K562 (cell line): ENCODE results near the gene GLB1L3. TPM values are rescaled to one million over a fixed set of nuclear protein-coding genes. Genes with fewer than 3 reads are reported as not detected.

ENCODE experiments used
- ATAC-seq: fragments of 200-7000 bp; cut with Tn5 transposase; 3 replicates; pipeline ENCODE4 v1.9.1; 2020; ENCODE audit warnings: moderate library complexity
- BruUV-seq: library from RNA; stranded (reverse); fragments of 400-500 nt; replicated peaks from 2 replicates; lab custom pipeline; 2021; lab: Mats Ljungman, UMichigan
- CTCF ChIA-PET: fragments of 300-600 bp; formaldehyde crosslinking; extraction: SDS; loops from one replicate; lab custom pipeline; 2021; ENCODE audit warnings: low intra/inter-chr PET ratio; lab: Yijun Ruan, JAX
- POLR2A ChIA-PET: fragments of 300-600, 350-650 bp; sonication (Branson Sonifier 250); formaldehyde crosslinking; extraction: SDS; loops from one replicate; lab custom pipeline; 2021; ENCODE audit warnings: antibody characterized with exemption, inconsistent platforms; lab: Yijun Ruan, JAX
- DNase-seq, 4 experiments: peaks; one replicate each; pipeline versions ENCODE4 v3.0.0 to v3.0.0-alpha.2; 2011 to 2018; ENCODE audit warnings: low spot score in 3 of 4, mixed read lengths in 3 of 4; ENCODE audit errors: extremely low read depth in 1 of 4
- FAIRE-seq: peaks from 2 replicates; lab custom pipeline; 2011; peaks lifted over from hg19 to GRCh38; lab: Jason Lieb, UNC
- H2AFZ ChIP-seq: 2 replicates; pipeline ENCODE4 v1.6.0; 2011; ENCODE audit warnings: low read depth, low read length, control low read depth, inconsistent platforms
- H3K27ac ChIP-seq: fragments of 200-600 bp; 3 replicates; pipeline ENCODE4 v1.8.0; 2011; ENCODE audit warnings: low read depth, mild to moderate bottlenecking, control low read depth, inconsistent platforms, low read length, moderate library complexity, mixed read lengths; ENCODE audit errors: extremely low read depth
- H3K27me3 ChIP-seq, 2 experiments: fragments of 300-600 bp in 1 of 2; 2 replicates in 1 of 2; 3 replicates in 1 of 2; pipeline versions ENCODE4 v1.6.0 to v1.8.0; 2011; ENCODE audit warnings: inconsistent platforms in 2 of 2, low read length in 2 of 2, mild to moderate bottlenecking in 1 of 2, mixed read lengths in 1 of 2, moderate library complexity in 1 of 2; ENCODE audit not compliant: control insufficient read depth in 2 of 2, insufficient read depth in 2 of 2
- H3K36me3 ChIP-seq: fragments of 300-600 bp; 3 replicates; pipeline ENCODE4 v1.8.0; 2011; ENCODE audit warnings: mild to moderate bottlenecking, low read length, inconsistent platforms; ENCODE audit not compliant: control insufficient read depth, insufficient read depth
- H3K4me1 ChIP-seq, 2 experiments: fragments of 200-600 bp in 1 of 2; replicated peaks in 1 of 2; 2 replicates in 1 of 2; 3 replicates in 1 of 2; pipeline versions ENCODE4 v1.5.1 to v1.8.0; 2011; ENCODE audit warnings: inconsistent platforms in 2 of 2, low read length in 2 of 2, mild to moderate bottlenecking in 1 of 2, mixed read lengths in 1 of 2, moderate library complexity in 1 of 2; ENCODE audit not compliant: control insufficient read depth in 2 of 2, insufficient read depth in 2 of 2
- H3K4me2 ChIP-seq: 2 replicates; pipeline ENCODE4 v1.6.1; 2011; ENCODE audit warnings: low read length, control low read depth, inconsistent platforms, mixed read lengths; ENCODE audit not compliant: insufficient read depth
- H3K4me3 ChIP-seq: fragments of 200-600 bp; sonication (generic), shearing (Covaris generic); 2 replicates; pipeline ENCODE4 v1.5.1; 2016; ENCODE audit warnings: control low read depth, inconsistent platforms
- H3K79me2 ChIP-seq: fragments of 200-600 bp; 3 replicates; pipeline ENCODE4 v1.8.0; 2011; ENCODE audit warnings: low read length, inconsistent platforms; ENCODE audit not compliant: control insufficient read depth, insufficient read depth
- H3K9ac ChIP-seq, 2 experiments: 2 replicates each; pipeline versions ENCODE4 v1.6.0 to v1.6.1; 2011; ENCODE audit warnings: low read depth in 2 of 2, low read length in 2 of 2, control low read depth in 1 of 2, inconsistent platforms in 1 of 2, mild to moderate bottlenecking in 1 of 2, mixed read lengths in 1 of 2; ENCODE audit not compliant: insufficient read depth in 1 of 2
- H3K9me1 ChIP-seq: one replicate; pipeline ENCODE4 v1.6.0; 2011; ENCODE audit warnings: inconsistent platforms, mild to moderate bottlenecking, low read length, moderate library complexity; ENCODE audit not compliant: control insufficient read depth, insufficient read depth
- H3K9me3 ChIP-seq: replicated peaks from 2 replicates; pipeline ENCODE4 v1.5.1; 2011; ENCODE audit warnings: low read depth, low read length, inconsistent platforms; ENCODE audit not compliant: control insufficient read depth, insufficient read depth
- H4K20me1 ChIP-seq: replicated peaks from 2 replicates; pipeline ENCODE4 v1.6.1; 2011; ENCODE audit warnings: low read length, inconsistent platforms, mixed read lengths; ENCODE audit not compliant: control insufficient read depth, insufficient read depth
- AFF4 ChIP-seq: sonication (generic); formaldehyde crosslinking; IDR thresholded peaks from 2 replicates; pipeline ENCODE4 v1.8.0; 2023; ENCODE audit warnings: mild to moderate bottlenecking, missing genetic modification reagents
- BRCA1 ChIP-seq, 2 experiments: fragments of 450-650 bp in 1 of 2; sonication (generic) in 1 of 2; formaldehyde crosslinking in 1 of 2; IDR thresholded peaks; 2 replicates each; pipeline versions ENCODE4 v1.5.0 to v1.6.1; 2017 to 2020; ENCODE audit warnings: mild to moderate bottlenecking in 1 of 2, missing genetic modification reagents in 1 of 2
- ESRRB ChIP-seq: fragments of 250-450 bp; sonication (Bioruptor Pico); IDR thresholded peaks from 2 replicates; pipeline ENCODE4 v1.5.0; 2020; ENCODE audit warnings: mild to moderate bottlenecking, moderate library complexity, borderline replicate concordance
- ILF3 ChIP-seq: fragments of 450-650 bp; IDR thresholded peaks from 2 replicates; pipeline ENCODE4 v1.6.1; 2018; ENCODE audit warnings: antibody characterized with exemption, mild to moderate bottlenecking, moderate library complexity, borderline replicate concordance
- PATZ1 ChIP-seq: fragments of 250-450 bp; sonication (Bioruptor Pico); IDR thresholded peaks from 2 replicates; pipeline ENCODE4 v1.5.0; 2020; ENCODE audit warnings: mild to moderate bottlenecking, borderline replicate concordance
- POLR2G ChIP-seq: fragments of 200-400 bp; formaldehyde crosslinking; IDR thresholded peaks from 2 replicates; pipeline ENCODE4 v1.6.1; 2017; ENCODE audit warnings: low read depth, mild to moderate bottlenecking, antibody characterized with exemption, low read length, moderate library complexity
- TCF7L2 ChIP-seq: fragments of 150-350 bp; IDR thresholded peaks from 2 replicates; pipeline ENCODE4 v1.6.1; 2016; ENCODE audit warnings: low read depth, mild to moderate bottlenecking, low read length, moderate library complexity
- ZFP1 ChIP-seq: fragments of 450-650 bp; formaldehyde crosslinking; IDR thresholded peaks from 2 replicates; pipeline ENCODE4 v1.4.0; 2020; ENCODE audit warnings: mild to moderate bottlenecking, mixed read lengths
- ZNF174 ChIP-seq: fragments of 250-450 bp; sonication (Bioruptor Pico); IDR thresholded peaks from 2 replicates; pipeline ENCODE4 v1.4.0; 2020; ENCODE audit warnings: mild to moderate bottlenecking
- ZNF347 ChIP-seq: fragments of 450-650 bp; formaldehyde crosslinking; IDR thresholded peaks from 2 replicates; pipeline ENCODE4 v1.4.0; 2020; ENCODE audit warnings: low read depth, mild to moderate bottlenecking, moderate library complexity
- ZNF57 ChIP-seq: fragments of 450-650 bp; formaldehyde crosslinking; IDR thresholded peaks from 2 replicates; pipeline ENCODE4 v1.4.0; 2020; ENCODE audit warnings: mild to moderate bottlenecking, moderate library complexity
- WGBS: fragments of 100-300 bp; shearing (Covaris generic); methylation state at CpG from one replicate; pipeline ENCODE4 v1.1.6; 2016; ENCODE audit warnings: low coverage, mixed read lengths; ENCODE audit not compliant: insufficient coverage; ENCODE audit errors: missing lambda C conversion rate; 5-methylcytosine and 5-hydroxymethylcytosine counted together
- in situ Hi-C: fragments of 300-500 bp; cut with MboI; formaldehyde crosslinking; loops from 4 replicates; pipeline ENCODE4 v1.15.0; 2018; ENCODE audit warnings: inconsistent platforms, mixed read lengths
- intact Hi-C: fragments of 100-400 bp; cut with micrococcal nuclease; formaldehyde crosslinking; loops from 2 replicates; pipeline ENCODE4 v1.14.2; 2022
- polyA plus RNA-seq, 8 experiments: library from polyadenylated mRNA; depleted of rRNA in 4 of 8; stranded (reverse) in 5 of 8; unstranded in 3 of 8; fragments of >200 nt; fragmentation: Nextera tagmentation in 2 of 8; fragmentation: Illumina TruSeq in 1 of 8; extraction: Ambion mirVana in 2 of 8; extraction: Trizol in 1 of 8; gene quantifications; 2 replicates each; pipeline versions ENCODE4 v1.2.1 to v1.2.3, GENCODE V29; 2011 to 2014; ENCODE audit warnings: inconsistent platforms in 1 of 8, missing spikeins in 1 of 8
- total RNA-seq, 7 experiments: library from RNA; depleted of rRNA in 6 of 7; stranded (reverse); fragments of >200 nt in 6 of 7; fragmentation: Illumina TruSeq in 2 of 7; extraction: Trizol in 2 of 7; gene quantifications; 2 replicates each; pipeline versions ENCODE4 v1.2.1 to v1.2.3, GENCODE V29; 2011 to 2021; ENCODE audit warnings: low replicate concordance in 1 of 7

GLB1L3 gene
- total and polyA plus RNA-seq, 9 of the 15 experiments (the other 6 are each of a cell fraction or from before 2014, with no cell fraction given): 0.18 to 3.3 (median 0.49) TPM

GRCh38 chr11:134358856-134359490 lies 82.8 kb downstream of the GLB1L3 start:
- no peaks in the 10 kb centered on the region for H3K9me3 ChIP-seq
- H3K4me1 ChIP-seq: peaks cover 18 to 21% of the 10 kb centered on the region in 2 experiments; a peak in 4 of 5 replicates
- POLR2A ChIA-PET: interaction anchor here (1.1 kb wide), 1 partner anchor 563 kb away, joined by 3 read pairs; no protein-coding TSS in a partner anchor
- H4K20me1 ChIP-seq: no peaks in the 10 kb centered on the region
- intact Hi-C loops (no loop called here), in situ Hi-C loops (no loop called here)
- WGBS: 83% methylated on average over 17 of the region's 18 CpGs
- ATAC-seq: no peak
- H3K9me1 ChIP-seq: peaks cover under 1% of the 10 kb centered on the region
- H3K27ac ChIP-seq: no peak overlapping the region
- no peak overlapping the region for H3K4me3 ChIP-seq
- H3K9ac ChIP-seq: peak overlapping the region in 1 of 2 experiments; percentile 43; a peak in 2 of 4 replicates
- no peak overlapping the region for H2AFZ ChIP-seq
- H3K4me2 ChIP-seq: no peak overlapping the region
- H3K36me3 ChIP-seq: peaks cover 3% of the 10 kb centered on the region; the same call in 2 of the 3 replicates
- no peaks in the 10 kb centered on the region for H3K27me3 ChIP-seq
- TF ChIP-seq ZFP1 (no peak), AFF4 (CRISPR knock-in tag) (no peak), ZNF174 (CRISPR knock-in tag) (no peak), ESRRB (CRISPR knock-in tag) (no peak), POLR2G (no peak), BRCA1 (IDR thresholded peaks at IDR 0.05) (no peak), BRCA1 (CRISPR knock-in tag; IDR thresholded peaks at IDR 0.05) (no peak), ILF3 (no peak), PATZ1 (CRISPR knock-in tag) (no peak), ZNF347 (CRISPR knock-in tag) (no peak), ZNF57 (CRISPR knock-in tag) (no peak), TCF7L2 (no peak)
- H3K79me2 ChIP-seq: no peaks in the 10 kb centered on the region
- no peak for DNase-seq
- CTCF ChIA-PET: no interaction called here
- no TSS peak for BruUV-seq
- no peak for FAIRE-seq
